NCI-H446 (cell line): ENCODE measurements around the gene ARHGEF2.

Source experiments
- DNase-seq, 2 experiments: peaks; one replicate each; lab custom pipeline; 2025; lab: John Stamatoyannopoulos, UW

The ARHGEF2 gene

GRCh38 chr1:155971910-155972809 is 6.2 kb downstream of the ARHGEF2 start:
- no peak for DNase-seq

- no peak for DNase-seq
These were observed 7.7 kb downstream of the ARHGEF2 start for GRCh38 chr1:155970531-155971167.

- no peak for DNase-seq
These were observed 9.0 kb downstream of the ARHGEF2 start for GRCh38 chr1:155969377-155969791.

GRCh38 chr1:155968670-155969069 is 9.7 kb downstream of the ARHGEF2 start:
- no peak for DNase-seq

- DNase-seq = no peak
These were observed 10.3 kb downstream of the ARHGEF2 start for GRCh38 chr1:155968051-155968400.

GRCh38 chr1:155967341-155968050 is 10.9 kb downstream of the ARHGEF2 start:
- no peak for DNase-seq

GRCh38 chr1:155966750-155967149 is 11.6 kb downstream of the ARHGEF2 start:
- no peak for DNase-seq

- DNase-seq = no peak
These were observed 12.2 kb downstream of the ARHGEF2 start for GRCh38 chr1:155966135-155966534.

GRCh38 chr1:155964193-155964592 is 14.2 kb downstream of the ARHGEF2 start:
- no peak for DNase-seq

GRCh38 chr1:155962599-155963211 is 15.6 kb downstream of the ARHGEF2 start:
- DNase-seq = no peak

- no peak for DNase-seq
These were observed 16.4 kb downstream of the ARHGEF2 start for GRCh38 chr1:155961937-155962336.

GRCh38 chr1:155960081-155960745 is 18.1 kb downstream of the ARHGEF2 start:
- DNase-seq = no peak

GRCh38 chr1:155957411-155957915 is 20.9 kb downstream of the ARHGEF2 start:
- DNase-seq = no peak

GRCh38 chr1:155954645-155955044 is 23.7 kb downstream of the ARHGEF2 start:
- DNase-seq = no peak

- no peak for DNase-seq
These were observed 25.8 kb downstream of the ARHGEF2 start for GRCh38 chr1:155952505-155952890.

GRCh38 chr1:155951753-155952504 is 26.4 kb downstream of the ARHGEF2 start:
- peak in 1 of 2 experiments; percentile 21 for DNase-seq

- no peak for DNase-seq
These were observed 27.5 kb downstream of the ARHGEF2 start for GRCh38 chr1:155950829-155951228.

- DNase-seq = no peak
These were observed 30.6 kb downstream of the ARHGEF2 start for GRCh38 chr1:155947741-155948140.

- DNase-seq = no peak
These were observed 31.1 kb downstream of the ARHGEF2 start for GRCh38 chr1:155947292-155947691.

GRCh38 chr1:155946633-155947219 is 31.6 kb downstream of the ARHGEF2 start:
- no peak for DNase-seq

GRCh38 chr1:155944444-155944799 is 33.9 kb downstream of the ARHGEF2 start:
- DNase-seq = no peak
